CMK (cell line): ENCODE measurements around the gene TMC4.
A peak's percentile ranks its signal among the peaks of the same experiment; 100 is the strongest.
"Not testable (repeated sequence)": the region's sequence is repeated elsewhere in the genome, so short reads cannot be mapped to it uniquely, and the experiment has no call there.

Experiments used
- DNase-seq: peaks from one replicate; pipeline ENCODE4 v3.0.0-alpha.2; 2010; ENCODE audit warnings: low read depth

The TMC4 gene

DNA sequence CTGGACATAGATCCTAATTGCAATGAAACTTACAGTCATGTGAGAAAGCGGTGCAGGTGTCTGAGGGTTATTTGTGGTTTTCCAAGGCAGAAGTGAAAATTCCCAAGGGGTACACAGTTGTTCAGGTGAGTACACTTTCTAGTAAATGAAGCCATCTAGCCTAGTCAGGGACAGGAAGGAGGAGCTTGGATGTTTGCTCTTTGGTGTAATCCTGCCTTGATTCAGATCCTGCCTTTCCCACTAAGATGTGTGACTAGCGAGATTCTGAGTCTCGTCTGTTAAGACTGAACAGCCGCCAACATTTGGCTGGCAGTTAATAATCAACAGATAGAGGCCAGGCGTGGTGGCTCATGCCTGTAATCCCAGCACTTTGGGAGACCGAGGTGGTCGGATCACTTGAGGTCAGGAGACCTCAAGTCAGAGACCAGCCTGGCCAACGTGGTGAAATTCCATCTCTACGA lies 30.2 kb upstream of the TMC4 start:
- DNase-seq, result no peak

DNA sequence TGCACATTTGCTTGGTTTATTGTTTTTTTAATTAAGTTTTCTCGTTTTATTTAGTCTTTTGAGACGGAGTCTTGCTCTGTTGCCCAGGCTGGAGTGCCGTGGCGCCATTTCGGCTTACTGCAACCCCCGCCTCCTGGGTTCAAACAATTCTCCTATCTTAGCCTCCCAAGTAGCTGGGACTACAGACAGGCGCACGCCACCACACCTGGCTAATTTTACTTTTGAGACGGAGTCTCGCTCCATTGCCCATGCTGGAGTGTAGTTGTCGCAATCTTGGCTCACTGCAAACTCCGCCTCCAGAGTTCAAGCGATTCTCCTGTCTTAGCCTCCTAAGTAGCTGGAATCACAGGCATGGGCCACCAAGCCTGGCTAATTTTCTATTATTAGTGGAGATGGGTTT lies 29.0 kb upstream of the TMC4 start:
- no peak for DNase-seq

DNA sequence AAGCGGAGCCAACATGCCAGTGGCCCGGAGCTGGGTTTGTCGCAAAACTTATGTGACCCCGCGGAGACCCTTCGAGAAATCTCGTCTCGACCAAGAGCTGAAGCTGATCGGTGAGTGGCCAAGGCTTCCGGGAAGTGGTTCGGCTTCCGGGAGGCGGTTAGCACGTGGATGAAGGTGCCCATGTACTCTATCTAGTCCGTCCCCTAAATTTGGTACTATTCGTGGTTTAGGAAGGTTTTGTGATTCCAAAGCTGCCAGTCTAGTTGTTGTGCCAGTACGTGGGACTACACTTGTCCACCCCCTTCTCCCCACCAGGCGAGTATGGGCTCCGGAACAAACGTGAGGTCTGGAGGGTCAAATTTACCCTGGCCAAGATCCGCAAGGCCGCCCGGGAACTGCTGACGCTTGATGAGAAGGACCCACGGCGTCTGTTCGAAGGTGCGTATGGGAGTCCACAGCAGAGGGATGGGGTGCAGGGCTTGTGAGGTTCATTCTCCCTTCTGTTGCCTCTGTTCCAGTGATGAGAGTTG lies 28.3 kb upstream of the TMC4 start:
- DNase-seq, result no peak

DNA sequence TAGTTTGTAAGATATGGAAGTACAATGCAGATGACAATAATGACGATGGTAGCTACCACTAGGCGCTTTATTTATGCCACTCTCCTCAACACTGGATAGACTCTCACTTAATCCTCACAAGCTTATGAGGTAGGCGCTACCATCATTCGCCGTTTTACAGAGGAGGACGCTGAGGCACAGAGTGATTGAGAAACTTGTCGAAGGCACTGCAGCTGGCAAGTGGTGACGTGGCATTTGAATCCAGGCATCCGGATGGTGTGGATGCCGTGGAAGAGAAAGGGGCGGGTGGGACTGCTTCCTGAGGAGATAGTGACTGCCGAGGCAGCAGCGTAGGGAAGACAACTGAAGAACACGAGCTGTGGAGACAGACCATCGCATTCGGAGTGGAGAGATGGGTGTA lies 26.4 kb upstream of the TMC4 start:
- DNase-seq, result no peak

DNA sequence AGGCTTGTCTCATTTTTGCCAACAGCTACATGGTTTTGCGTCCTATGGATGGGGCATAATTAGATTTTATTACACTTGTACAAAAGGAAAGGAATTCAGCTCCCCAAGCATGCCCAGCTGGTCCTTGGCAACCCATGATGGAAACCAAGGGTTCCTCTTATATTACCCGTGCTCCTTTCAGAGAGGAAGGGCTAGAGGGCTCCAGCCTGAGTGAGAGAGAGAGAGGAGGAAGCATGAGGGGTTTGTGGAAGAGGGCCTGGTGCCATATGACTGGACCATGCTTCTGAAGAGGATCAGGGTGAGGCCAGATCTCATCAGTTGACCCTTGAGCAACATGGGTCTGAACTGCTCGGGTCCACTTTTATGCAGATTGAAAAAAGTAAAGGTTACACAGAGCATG lies 24.2 kb upstream of the TMC4 start:
- DNase-seq, result no peak

DNA sequence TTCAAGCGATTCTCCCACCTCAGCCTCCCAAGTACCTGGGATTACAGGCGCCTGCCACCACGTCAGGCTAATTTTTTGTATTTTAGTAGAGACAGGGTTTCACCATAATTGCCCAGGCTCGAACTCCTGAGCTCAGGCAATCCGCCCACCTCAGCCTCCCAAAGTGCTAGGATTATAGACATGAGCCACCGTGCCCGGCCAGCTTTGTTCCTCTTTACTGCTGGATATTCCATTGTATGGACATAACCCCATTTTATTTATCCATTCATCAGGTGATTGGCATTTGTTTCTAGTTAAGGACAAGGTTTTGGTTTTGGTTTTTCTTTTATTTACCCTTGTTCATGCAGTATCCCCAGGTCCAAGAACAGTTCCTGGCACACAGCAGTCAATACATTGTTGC lies 23.6 kb upstream of the TMC4 start:
- DNase-seq, result no peak

DNA sequence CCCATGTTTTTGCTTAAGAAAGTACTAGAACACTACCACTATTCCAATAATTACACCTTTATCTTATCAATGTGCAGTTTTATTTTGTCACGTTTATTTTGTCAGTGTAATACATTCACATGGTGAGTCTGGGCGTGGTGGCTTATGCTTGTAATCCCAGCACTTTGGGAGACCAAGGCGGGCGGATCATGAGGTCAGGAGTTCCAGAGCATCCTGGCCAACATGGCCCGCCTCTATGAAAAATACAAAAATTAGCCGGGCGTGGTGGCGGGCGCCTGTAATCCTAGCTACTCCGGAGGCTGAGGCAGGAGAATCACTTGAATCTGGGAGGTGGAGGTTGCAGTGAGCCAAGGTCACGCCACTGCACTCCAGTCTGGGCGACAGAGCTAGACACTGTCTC lies 21.5 kb upstream of the TMC4 start:
- not testable (repeated sequence) for DNase-seq

DNA sequence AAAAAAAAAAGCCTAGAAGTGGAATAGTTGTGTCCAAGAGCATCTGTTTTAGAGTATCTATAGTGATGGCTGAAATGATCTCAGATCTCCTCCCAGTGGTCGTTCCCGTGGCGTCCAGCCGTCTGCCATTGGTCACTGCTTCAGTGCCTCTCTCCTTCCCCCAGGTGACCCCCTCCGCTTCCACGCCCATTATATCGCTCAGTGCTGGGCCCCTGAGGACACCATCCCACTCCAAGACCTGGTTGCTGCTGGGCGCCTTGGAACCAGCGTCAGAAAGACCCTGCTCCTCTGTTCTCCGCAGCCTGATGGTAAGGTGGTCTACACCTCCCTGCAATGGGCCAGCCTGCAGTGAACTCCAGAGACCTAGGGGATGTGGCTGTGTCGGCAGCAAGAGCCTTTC lies 20.1 kb upstream of the TMC4 start:
- no peak for DNase-seq

DNA sequence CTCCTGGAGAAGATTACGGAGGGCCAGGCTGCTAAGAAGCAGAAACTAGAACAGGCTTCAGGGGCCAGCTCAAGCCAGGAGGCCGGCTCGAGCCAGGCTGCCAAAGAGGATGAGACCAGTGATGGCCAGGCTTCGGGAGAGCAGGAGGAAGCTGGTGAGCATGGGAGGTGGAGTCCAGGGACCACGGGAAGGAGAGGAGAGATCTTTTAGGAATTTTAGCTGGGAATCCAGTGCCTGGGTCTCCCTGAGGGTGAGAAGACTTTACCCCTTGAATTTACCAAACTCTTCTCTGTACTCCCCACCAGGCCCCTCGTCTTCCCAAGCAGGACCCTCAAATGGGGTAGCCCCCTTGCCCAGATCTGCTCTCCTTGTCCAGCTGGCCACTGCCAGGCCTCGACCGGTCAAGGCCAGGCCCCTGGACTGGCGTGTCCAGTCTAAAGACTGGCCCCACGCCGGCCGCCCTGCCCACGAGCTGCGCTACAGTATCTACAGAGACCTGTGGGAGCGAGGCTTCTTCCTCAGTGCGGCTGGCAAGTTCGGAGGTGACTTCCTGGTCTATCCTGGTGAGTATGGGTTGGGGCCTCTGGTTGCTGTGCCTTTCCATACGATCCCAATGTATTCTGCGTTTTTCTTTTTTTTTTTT lies 19.0 kb upstream of the TMC4 start:
- DNase-seq, result no peak

DNA sequence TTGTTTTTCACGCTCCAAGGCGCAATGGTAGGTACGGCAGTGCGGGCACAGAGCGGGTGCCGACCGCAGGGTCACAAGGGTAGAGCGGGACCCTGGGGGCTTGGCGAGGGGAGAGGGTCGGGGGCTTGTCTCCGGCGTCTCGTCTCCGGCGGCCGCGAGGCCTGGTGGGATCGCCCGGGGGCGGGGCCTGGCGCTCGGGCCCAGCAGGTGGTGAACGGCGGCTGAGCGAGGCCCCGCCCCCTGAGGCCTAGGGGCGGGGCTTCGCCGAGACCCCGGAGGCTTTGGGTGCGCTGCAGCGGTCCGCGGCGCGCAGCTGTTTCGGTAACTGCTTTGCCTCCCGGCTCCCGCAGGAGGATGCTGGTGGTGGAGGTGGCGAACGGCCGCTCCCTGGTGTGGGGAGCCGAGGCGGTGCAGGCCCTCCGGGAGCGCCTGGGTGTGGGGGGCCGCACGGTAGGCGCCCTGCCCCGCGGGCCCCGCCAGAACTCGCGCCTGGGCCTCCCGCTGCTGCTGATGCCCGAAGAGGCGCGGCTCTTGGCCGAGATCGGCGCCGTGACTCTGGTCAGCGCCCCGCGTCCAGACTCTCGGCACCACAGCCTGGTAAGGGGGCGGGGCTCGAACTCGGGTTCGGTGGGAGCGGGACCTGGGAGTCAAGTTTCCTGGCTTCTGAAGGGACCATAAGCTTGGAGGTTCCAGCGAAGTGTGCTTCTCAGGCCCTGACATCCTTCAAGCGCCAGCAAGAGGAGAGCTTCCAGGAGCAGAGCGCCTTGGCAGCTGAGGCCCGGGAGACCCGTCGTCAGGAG lies 18.3 kb upstream of the TMC4 start, which contains the start of gene TSEN34:
TSS of gene TSEN34 (plus strand) at position 298 of the 800 bp plus-strand sequence. CDS start at position 355, 57 bp downstream.
- peak; percentile 74 for DNase-seq

DNA sequence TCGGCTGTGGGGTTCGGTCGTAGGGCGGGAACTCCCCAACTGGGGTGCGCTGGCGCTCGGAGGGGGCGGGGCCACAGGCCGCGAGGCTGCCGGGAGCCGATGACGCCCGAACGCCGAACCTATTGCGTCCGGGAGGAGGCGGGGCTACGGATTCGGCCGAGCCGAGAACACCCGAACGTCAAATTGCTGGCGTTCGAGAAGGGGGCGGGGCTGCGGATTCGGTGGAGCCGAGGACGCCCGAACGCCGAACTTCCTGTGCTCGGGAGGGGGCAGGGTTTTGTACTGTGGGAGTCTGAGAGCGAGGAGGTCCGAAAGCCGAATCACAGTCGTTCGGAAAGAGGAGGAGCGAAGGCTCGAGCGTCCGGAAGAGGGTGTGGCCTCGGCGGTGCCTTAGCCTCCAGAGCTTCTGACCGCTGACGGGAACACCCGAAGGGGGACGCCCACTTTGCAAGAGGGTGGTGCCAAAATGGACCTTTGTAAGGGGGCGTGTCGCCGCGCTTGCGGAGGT lies 17.6 kb upstream of the TMC4 start:
- peak; percentile 99 for DNase-seq

DNA sequence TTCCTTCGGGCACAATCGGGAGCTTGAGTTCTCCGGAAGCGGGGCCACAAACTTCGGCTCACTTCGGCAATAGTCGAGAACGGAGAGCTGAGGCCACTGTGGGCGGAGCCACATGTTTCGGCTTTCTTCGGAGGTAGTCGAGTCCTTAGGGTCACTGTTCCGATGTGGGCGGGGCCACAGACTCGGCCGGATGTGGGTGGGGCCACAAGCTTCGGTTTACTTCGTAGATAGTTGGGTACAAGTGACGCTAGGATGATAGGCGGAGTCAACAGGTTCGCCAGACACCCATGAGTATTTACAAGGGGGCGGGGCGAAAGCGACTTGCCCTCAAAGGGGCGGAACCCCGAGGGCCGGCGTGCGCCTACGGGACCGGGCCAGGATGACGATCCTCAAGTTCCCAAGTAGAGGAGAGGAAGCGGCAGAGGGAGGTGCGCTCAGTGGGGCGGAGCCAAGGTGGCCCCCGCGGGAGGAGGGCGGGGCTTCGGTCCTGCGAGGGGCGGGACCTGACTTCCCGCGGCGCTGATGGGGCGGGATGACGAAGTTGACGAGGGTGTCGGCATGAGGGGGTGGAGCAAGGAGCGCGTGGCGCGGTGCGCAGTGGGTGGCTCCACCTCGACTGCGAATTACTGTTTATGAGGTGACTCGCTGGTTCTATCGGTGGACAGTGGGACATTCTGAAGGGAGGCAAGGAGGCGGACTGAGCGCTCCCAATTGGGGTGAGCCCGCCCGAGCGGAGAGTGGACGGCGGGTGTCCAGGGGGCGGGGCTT lies 17.0 kb upstream of the TMC4 start:
- DNase-seq, result peak; percentile 100

DNA sequence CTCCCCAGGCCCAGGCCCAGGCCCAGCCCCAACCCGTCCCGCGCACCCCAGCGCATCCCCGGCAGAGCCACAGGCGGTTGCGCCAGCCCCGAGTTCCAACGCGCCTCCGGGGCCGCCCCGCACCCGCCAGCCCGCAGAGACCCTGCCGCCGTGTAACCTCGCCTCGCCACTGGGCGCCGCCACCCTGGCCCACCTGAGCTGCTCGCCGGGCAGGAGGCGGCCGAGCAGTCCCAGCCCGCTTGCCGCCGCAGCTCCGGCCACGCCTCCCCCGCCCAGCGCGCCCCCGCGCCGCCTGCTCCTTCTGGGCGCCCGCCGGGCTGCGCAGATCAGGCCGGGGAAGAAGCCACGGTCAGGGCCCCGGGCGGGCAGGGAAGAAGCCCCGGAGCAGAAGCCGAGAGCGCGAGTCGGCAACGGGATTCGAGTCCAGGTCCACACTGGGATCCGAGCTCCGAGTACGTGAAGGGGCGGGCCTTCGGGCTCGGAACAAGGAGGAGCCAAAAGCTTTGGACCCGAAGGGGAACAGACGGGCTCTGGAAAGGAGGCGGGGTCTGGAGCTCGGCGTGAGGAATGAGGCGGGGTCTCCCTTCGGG lies 16.3 kb upstream of the TMC4 start, which contains the start of gene MBOAT7:
TSS of gene MBOAT7 (minus strand) at position 436 of the 590 bp plus-strand sequence. CDS start 1,072 bp downstream, outside the sequence.
- DNase-seq, result no peak

DNA sequence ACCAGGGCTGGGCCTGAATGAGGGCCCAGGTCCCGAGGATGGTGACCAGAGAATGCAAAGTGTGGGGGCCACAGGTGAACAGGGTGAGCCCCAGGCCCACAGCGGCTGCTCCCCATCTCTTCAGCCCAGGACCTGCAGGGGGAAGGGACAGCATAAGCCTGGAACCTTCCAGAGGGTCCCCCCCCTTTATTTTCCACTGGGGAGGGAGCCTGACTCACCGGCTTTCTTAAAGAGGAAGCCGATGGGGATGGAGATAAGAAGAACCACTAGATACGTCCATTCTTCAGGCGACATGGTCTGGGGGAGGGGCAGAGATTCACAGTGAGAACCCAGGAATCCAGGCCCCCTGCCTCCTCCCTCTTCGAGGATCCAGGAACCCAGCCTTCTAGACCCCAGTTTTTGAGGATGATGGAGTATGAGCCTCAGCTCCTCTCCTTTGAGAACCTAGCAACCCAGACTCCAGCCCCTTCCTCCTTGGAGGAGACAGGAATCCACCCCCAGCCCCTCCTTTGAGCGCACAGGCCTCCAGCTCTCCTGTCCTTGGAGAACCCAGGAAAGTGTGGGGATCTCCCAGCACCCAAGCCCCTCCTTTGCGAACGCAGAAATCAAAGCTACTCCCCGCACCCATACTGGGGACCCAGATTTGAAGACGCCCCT lies 15.4 kb upstream of the TMC4 start:
- DNase-seq, result peak; percentile 85

DNA sequence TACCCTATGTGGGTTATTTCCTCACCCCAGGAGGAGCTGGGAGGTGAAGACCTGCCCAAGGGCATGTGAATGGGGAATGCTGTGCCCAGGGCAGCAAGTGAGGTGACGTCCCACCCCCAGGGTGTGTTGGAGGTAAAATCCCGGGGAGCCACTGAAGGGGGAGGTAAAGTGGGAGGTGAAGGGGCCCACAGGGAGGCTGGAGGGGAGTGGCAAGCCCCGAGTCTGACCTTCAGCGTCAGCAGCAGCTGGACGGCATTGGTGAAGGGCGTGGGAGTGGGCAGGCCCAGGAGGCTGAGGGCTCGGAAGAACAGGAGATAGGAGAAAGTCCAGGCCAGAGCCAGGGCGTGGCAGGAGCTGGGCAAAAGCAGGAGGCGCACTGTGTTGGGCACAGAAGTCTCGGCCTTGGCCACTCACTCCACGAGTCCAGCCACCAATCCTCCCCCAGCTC lies 14.0 kb upstream of the TMC4 start:
- no peak for DNase-seq

DNA sequence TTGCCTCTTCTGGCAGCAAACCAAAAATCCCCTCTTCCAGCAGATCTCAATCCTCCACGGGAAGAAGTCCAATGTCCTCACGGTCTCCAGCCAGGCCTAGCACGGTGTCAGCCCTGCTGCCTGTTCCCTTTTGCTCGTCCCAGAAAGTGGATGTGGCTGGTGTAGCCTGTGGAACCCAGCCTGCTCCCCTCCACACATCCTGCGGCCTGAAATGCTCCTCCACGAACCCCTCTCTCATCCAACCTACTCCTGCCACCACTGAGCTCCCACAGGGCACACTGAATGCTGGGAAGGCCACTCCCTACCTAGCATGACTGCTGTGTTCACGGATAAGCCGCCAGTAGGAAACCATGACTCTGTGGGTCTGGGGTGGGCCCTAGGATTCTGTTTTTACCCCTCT lies 13.4 kb upstream of the TMC4 start:
- no peak for DNase-seq

DNA sequence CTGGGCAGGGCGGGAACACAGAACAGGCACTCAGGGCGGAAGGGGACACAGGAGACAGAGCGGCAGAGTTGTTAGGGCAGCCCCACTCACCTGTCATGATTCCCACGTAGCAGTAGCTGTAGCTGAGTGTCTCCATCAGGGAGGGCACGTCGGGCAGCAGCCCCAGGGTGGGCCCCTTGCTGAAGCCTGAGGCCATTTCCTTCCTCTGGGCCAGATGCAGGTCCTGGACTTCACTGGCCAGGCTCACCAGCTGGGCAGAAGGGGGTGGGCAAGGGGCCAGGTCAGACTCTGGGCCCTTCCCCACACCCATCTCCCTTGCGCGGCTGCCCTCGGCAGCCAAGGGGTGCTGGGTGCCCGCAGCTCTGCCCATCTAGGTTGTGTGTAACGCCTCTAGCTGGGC lies 10.5 kb upstream of the TMC4 start:
- DNase-seq, result no peak

DNA sequence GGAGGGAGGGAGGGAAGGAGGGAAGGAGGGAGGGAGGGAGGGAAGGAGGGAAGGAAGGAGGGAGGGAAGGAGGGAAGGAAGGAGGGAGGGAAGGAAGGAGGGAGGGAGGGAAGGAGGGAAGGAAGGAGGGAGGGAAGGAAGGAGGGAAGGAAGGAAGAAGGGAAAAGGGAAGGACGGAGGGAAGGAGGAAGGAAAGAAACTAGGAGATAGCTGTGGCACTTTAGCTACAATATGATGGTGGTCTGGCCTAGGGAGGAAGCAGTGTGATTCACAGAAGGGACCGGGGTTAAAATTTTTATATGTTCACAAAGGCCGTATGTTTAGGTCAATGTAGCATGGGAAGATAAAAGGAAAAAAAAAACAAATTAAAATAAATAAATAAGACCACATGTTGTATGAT lies 8.9 kb upstream of the TMC4 start:
- not testable (repeated sequence) for DNase-seq

DNA sequence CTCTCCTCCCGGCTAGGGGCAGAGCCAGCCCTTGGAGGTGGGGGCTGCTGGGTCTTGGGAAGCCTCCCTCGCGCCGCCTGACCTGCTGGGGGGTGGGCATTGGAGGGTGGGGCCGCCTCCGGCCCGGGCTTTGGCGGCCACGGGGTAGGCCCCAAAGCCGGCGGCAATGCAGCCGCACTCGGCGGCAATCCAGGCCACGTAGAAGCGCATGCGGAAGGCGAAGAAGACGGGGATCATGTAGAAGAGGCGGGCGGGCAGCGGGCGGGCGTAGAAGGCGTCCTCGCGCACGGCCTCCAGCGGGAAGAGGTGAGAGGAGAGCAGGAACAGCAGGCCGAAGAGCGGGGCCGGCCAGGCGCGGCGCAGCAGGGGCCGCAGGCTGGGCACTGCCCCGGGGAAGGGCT lies 7.7 kb upstream of the TMC4 start:
- DNase-seq, result no peak

DNA sequence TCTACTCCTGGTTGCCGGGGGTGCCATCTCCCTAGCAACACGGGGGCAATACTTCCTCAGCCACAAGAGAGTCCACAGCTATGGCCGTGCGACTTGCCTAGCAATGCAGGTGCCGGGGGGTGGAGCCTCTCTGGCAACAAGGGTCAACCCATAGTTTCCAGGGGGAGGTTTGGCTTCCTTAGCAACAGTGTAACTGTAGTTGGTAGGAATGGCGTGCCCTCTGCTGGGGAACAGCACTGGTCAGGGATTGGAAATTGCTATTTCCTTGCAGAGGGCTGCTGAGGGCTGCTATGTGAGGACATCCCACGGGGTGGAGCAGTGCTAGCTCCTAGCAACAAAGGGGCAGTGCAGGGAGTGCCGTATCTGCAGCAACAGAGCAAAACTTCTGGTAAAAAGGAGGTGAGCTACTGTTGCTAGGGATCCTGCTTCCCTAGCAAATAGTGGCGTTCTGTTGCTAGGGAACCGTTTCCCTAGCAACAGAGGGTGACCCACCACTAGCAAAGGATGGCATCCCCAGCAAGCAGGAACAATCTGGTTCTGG lies 7.0 kb upstream of the TMC4 start:
- no peak for DNase-seq
